Measurements from ENCODE around the gene OIP5. TPM values are rescaled to one million over a fixed set of nuclear protein-coding genes. Genes with fewer than 3 reads are reported as not detected.

Gene OIP5
- total and polyA plus RNA-seq, 2 of the 13 experiments (the other 11 are each of a cell fraction or from before 2014, with no cell fraction given): 10.7 to 38.0 TPM

- TF ChIP-seq FUBP1 (CRISPR knock-in tag; IDR thresholded peaks at IDR 0.05; ENCODE audit: borderline replicate concordance): no peak
- no peak for TF ChIP-seq MZF1 (CRISPR knock-in tag; IDR thresholded peaks at IDR 0.05; ENCODE audit: borderline replicate concordance)
- no peak for TF ChIP-seq ZNF17 (CRISPR knock-in tag; IDR thresholded peaks at IDR 0.05)
- TF ChIP-seq ZNF678 (CRISPR knock-in tag; IDR thresholded peaks at IDR 0.05): no peak
- no peak for TF ChIP-seq ZBTB1 (CRISPR knock-in tag; IDR thresholded peaks at IDR 0.05; ENCODE audit: borderline replicate concordance)
- no peak for TF ChIP-seq SNAPC2 (CRISPR knock-in tag; IDR thresholded peaks at IDR 0.05)
- TF ChIP-seq SIN3B (IDR thresholded peaks at IDR 0.05; ENCODE audit: low read length): no peak
- no peak for TF ChIP-seq ZNF512B (CRISPR knock-in tag; IDR thresholded peaks at IDR 0.05; ENCODE audit: borderline replicate concordance)
- no peak for TF ChIP-seq PHB2 (IDR thresholded peaks at IDR 0.05; ENCODE audit: partially characterized antibody)
- TF ChIP-seq ZNF33A (CRISPR knock-in tag; IDR thresholded peaks at IDR 0.05; ENCODE audit: borderline replicate concordance): no peak
- no peak for TF ChIP-seq STAT5B (CRISPR knock-in tag; IDR thresholded peaks at IDR 0.05)
- no peak for TF ChIP-seq MLLT10 (CRISPR knock-in tag; IDR thresholded peaks at IDR 0.05)
- TF ChIP-seq RFXANK (CRISPR knock-in tag; IDR thresholded peaks at IDR 0.05): no peak
- no peak for TF ChIP-seq ZSCAN5A (CRISPR knock-in tag; IDR thresholded peaks at IDR 0.05; ENCODE audit: borderline replicate concordance)
- no peak for TF ChIP-seq ZNF713 (CRISPR knock-in tag; IDR thresholded peaks at IDR 0.05)
- TF ChIP-seq ETS1 (CRISPR knock-in tag; IDR thresholded peaks at IDR 0.05): no peak
- no peak for TF ChIP-seq MTF1 (CRISPR knock-in tag; IDR thresholded peaks at IDR 0.05)
- TF ChIP-seq ZNF629 (CRISPR knock-in tag; conservative IDR thresholded peaks at IDR 0.05): no peak
- TF ChIP-seq GTF2F1 (IDR thresholded peaks at IDR 0.05; ENCODE audit: low read length): no peak
- TF ChIP-seq ZNF672 (CRISPR knock-in tag; IDR thresholded peaks at IDR 0.05): no peak
- no peak for TF ChIP-seq ZXDC (CRISPR knock-in tag; IDR thresholded peaks at IDR 0.05)
- no peak for TF ChIP-seq ZNF552 (CRISPR knock-in tag; IDR thresholded peaks at IDR 0.05; ENCODE audit: borderline replicate concordance)
- TF ChIP-seq ZNF3 (CRISPR knock-in tag; IDR thresholded peaks at IDR 0.05): no peak
Measured at GRCh38 chr15:41333026-41333562, 703 bp upstream of the OIP5 start (continued).
